GM12875 (cell line): Measurements from ENCODE around the gene SMARCB1.
"Not testable (repeated sequence)": the region's sequence is repeated elsewhere in the genome, so short reads cannot be mapped to it uniquely, and the experiment has no call there.

Source experiments
- H3K4me3 ChIP-seq: one replicate; pipeline ENCODE4 v1.5.1; 2011; ENCODE audit warnings: low read depth, low read length, control low read depth
- CTCF ChIP-seq: IDR thresholded peaks from 2 replicates; pipeline ENCODE4 v1.5.1; 2011; ENCODE audit warnings: low read depth, mild to moderate bottlenecking, control low read depth, inconsistent platforms, low read length, moderate library complexity, borderline replicate concordance; ENCODE audit not compliant: insufficient read depth

Gene SMARCB1

GRCh38 chr22:23857606-23858483 is 71.1 kb downstream of the SMARCB1 start, which contains the start of gene SLC2A11:
TSS of gene SLC2A11 (plus strand) at chr22:23857875. CDS start at chr22:23858000, 125 bp downstream.
- TF ChIP-seq CTCF: 0 out of 2 replicates have a peak, but pooled peaks have one; percentile 15
- peak within 1 kb of the TSS; percentile 78 for H3K4me3 ChIP-seq

- peak overlapping the region; percentile 78 for H3K4me3 ChIP-seq
These were observed 71.7 kb downstream of the SMARCB1 start for GRCh38 chr22:23858484-23858815.

GRCh38 chr22:23859201-23859600 is 72.4 kb downstream of the SMARCB1 start:
- TF ChIP-seq CTCF: no peak

More at GRCh38 chr22:23858484-23858815, 71.7 kb downstream of the SMARCB1 start:
- no peak for TF ChIP-seq CTCF

GRCh38 chr22:23860187-23860586 is 73.4 kb downstream of the SMARCB1 start:
- not testable (repeated sequence) for H3K4me3 ChIP-seq

More at GRCh38 chr22:23859201-23859600, 72.4 kb downstream of the SMARCB1 start:
- no peak overlapping the region for H3K4me3 ChIP-seq

GRCh38 chr22:23862103-23862502 is 75.3 kb downstream of the SMARCB1 start:
- H3K4me3 ChIP-seq: no peak overlapping the region
- peak; percentile 71 for TF ChIP-seq CTCF

GRCh38 chr22:23864499-23865154 is 77.9 kb downstream of the SMARCB1 start:
- H3K4me3 ChIP-seq: not testable (repeated sequence)

GRCh38 chr22:23868580-23868979 is 81.8 kb downstream of the SMARCB1 start:
- TF ChIP-seq CTCF: no peak
- H3K4me3 ChIP-seq: no peak overlapping the region

GRCh38 chr22:23874871-23875270 is 88.1 kb downstream of the SMARCB1 start:
- H3K4me3 ChIP-seq: no peak overlapping the region
- no peak for TF ChIP-seq CTCF
